TTC549 (cell line): Measurements from ENCODE around the gene JOSD1.

ENCODE experiments used
- FAIRE-seq: peaks from 2 replicates; lab custom pipeline; 2012; peaks lifted over from hg19 to GRCh38; lab: Jason Lieb, UNC

Gene JOSD1

DNA sequence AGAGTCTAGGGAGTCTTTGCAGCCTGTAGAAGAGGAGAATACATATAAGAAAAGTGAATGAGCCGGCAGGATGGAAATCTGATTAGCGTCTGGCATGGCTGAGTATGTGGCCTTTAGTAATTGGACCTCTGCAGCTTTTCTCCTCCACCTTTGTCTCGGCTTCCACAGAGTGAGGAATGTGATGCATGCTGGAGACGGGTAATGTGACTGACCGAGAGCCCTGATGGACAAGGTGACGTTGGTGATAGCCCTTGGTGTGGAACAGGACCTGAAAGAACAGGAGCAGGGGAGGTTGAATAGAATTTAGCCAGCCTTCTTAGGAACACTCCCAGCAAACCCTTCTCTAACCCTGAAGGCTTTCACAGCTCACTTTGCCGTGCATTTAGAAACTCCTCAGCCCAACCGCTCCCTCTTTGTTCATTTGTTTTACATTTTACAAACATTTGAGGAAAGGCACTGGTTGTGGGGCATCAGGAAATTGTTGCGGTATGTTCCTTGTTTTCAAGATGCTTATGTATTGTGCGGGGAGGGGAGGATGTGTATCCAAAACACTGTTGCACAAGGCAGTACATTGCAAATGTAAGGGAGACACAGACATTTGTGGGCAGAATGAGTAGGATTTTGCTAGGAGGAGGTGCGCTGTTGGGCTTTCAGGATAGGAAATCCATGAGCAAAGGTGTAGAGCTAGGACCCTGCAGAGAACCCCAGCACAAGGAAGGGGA lies 11.9 kb upstream of the JOSD1 start:
- no peak for FAIRE-seq

DNA sequence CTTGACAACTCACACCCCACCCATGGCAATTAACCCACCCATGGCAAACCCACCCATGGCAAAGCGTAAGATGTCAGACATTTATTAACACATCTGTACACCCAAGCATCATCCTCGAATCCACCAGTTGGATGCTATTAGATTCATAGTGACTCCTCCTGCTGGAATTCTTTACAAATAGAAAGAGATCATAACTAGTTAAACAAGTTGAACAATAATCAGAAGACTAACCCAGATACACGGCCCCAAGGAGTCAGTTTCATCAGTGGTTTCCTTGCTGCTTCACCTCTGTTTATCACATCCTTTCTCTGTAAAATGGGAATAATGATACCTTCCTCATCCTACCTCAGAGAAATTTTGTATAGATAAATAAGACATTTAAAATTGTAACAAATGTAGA lies 10.1 kb upstream of the JOSD1 start:
- FAIRE-seq: no peak

- no peak for FAIRE-seq
These were observed 9.6 kb upstream of the JOSD1 start for GRCh38 chr22:38710351-38710750.

DNA sequence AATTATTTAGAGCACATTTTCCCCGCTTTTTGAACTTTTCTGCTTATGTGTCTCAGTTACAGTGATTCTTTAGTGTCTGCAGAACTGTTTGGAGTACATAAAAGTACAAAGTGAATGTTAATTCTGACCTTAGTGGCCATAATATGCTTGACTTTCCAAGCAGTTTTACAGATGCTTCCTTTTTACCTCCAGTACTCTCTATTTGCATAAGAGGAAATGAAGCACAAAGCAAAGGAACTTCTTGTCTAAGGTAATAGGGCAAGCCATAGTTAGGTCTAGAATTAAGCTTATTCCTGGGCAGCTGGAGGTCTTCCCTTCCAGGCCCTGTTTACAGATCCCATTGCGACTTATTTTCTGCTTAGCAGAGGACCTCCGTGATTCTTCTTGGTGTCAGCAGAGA lies 8.6 kb upstream of the JOSD1 start:
- no peak for FAIRE-seq

DNA sequence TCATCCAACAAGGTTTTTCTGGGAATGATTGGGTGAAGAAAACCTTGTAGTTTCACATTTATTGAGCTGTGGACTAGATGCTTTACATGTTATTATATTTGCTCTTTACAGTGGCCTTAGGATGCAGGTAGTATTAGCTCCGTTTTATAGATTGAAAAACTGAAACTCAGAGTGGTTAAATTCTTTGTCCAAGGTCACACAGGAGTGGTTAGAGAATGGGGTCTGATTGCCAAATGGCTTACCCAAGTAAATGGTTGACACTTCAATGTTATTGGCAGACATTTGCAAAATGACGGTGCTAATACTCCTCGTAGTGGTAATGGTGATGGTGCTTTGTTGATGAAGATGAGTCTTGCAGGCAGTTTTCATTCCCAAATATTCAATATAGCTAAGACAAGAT lies 7.2 kb upstream of the JOSD1 start:
- FAIRE-seq: no peak

GRCh38 chr22:38707346-38707745 lies 6.6 kb upstream of the JOSD1 start:
- FAIRE-seq: no peak

DNA sequence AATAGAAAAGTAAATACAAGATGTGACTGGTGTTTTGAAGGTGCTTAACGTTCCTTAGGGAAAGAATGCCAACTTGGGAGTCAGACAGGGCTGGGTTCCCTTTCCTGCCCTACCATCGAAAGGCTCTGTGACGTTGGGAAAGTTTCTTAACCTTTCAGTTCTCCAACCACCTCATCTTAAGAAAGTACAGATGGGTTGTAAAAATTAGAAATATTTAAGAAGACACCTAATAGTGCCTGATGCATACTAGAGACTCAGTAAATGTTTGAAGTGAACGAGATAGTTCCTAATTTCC lies 6.1 kb upstream of the JOSD1 start:
- FAIRE-seq: no peak

DNA sequence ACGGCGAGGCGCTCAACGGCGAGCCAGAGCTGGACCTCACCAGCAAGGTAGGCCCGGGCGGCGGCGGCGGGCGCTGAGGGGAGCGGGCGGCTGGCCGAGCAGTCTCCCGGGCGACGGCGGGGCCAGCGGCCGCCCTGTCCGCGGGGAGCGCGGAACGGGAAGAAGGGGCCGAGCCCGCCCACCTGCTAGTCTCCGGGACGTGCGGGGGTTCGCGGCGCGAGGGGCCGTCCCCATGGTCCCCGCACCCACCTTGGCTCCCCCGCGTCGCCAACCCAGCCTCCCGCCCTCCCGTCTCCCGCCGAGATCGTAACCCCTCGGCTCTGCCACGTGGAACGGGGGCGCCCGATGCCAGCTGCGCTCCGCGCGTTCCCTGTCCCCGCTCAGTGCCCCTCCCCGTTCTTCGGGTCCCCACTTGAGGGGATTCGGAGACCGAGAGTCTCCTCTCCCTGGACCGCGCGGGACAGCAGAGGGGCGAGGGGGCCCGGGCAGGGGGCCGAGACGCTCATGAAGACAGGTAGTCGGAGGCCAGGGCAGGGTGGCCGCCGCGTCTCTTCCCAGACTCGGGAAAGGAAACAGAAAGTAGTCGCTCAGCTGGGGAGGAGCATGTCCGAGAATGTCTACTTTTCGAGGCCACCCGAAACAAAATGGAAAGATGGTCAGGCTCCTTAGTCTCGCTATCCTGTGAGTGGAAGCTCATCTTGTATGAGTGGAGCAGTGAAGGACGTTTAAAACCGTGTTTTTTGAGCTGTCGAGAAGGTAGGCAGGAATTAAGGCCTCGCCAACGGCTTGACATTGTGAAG lies 5.6 kb upstream of the JOSD1 start:
- no peak for FAIRE-seq

DNA sequence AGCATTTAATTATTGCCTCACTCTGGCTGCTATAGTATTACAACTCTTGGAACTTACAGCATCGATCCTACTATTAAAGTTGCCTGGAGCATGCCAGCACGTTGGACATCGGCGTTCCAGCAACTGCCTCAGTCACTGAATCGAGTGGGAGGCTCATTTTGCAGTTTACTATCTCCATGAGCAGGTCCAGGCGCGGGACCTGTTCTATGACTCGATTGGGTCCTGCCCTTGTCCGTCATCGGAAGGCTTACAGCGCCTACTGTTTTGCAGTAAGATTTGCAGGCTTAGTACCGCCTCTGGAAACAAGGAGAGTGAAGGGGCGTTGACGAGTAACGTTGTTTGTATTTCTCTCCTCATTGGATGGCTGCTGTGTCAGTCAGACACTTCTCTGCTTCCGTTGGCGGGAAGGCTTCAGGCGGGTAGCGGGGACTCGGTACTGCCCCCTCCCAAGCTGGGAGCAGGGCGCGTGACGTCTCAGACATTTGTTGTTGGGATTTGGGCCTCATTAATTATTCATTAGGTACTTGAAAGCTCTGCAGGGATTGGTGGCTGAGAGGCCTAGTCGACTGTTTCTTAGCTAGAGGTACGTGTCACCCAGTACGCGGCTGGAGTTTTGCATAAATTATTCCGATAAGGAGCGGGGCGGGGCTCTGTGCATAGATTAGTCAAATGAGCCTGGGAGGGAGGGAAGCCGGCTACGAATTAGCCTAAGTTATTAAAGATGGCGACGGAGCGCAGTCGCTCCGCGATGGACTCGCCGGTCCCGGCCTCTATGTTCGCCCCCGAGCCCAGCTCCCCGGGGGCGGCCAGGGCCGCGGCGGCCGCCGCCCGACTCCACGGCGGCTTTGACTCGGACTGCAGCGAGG lies 4.7 kb upstream of the JOSD1 start, which contains the start of gene GTPBP1:
TSS of gene GTPBP1 (plus strand) at position 710 of the 866 bp plus-strand sequence. CDS start at position 722, 12 bp downstream.
- FAIRE-seq: peak; percentile 99

- no peak for FAIRE-seq
These were observed 4.0 kb upstream of the JOSD1 start for GRCh38 chr22:38704654-38705234.

- FAIRE-seq: no peak
These were observed 414 bp downstream of the JOSD1 start for GRCh38 chr22:38700270-38700788.

- FAIRE-seq: no peak
These were observed 959 bp downstream of the JOSD1 start for GRCh38 chr22:38699784-38700183.

DNA sequence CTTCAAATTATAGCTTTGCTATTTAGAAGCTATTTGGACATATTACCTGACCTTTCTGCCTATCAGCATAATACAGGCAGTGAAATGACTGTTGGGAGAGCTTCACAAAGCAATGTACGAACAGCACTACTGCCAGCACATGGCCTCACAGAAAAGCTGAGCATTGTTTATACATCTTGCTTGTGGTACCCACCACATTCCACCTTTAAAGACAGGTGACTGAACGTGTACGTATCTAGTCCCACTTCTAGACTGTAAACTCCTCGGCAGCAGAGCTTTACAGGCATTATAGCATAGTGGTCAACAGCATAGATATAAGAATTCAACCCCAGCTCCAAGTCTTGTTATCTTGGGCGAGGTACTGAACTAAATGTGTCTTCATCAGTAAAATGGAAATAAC lies 1.6 kb downstream of the JOSD1 start:
- FAIRE-seq: no peak

DNA sequence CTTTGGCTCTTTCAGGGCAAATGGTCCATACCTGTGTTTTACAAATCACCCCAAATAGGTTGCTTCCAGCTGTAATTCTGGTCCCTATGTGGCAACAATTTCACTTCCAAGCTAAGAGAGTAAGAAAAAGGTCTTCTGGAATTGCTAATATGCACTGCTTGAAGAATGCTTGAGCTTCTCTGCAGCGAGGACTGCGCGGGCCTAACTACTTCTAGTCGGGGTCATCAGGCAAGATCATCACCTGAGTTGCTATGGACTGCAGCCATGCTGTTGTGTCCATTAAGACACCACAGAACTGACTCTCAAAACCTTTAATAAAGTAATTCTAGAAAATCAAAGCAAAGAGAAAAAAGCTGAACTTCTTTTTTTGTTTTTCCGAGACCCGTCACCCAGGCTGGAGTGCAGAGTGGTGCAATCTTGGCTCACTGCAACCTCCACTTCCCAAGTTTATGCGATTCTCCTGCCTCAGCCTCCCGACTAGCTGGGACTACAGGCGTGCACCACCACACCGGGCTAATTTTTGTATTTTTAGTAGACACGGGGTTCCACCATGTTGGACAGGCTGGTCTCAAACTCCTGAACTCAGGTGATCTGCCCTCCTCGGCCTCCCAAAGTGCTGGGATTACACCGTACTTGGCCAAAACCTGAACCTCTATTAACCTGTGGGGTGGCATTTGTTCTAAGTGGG lies 2.2 kb downstream of the JOSD1 start:
- FAIRE-seq: no peak

GRCh38 chr22:38697425-38698089 lies 3.2 kb downstream of the JOSD1 start:
- no peak for FAIRE-seq

DNA sequence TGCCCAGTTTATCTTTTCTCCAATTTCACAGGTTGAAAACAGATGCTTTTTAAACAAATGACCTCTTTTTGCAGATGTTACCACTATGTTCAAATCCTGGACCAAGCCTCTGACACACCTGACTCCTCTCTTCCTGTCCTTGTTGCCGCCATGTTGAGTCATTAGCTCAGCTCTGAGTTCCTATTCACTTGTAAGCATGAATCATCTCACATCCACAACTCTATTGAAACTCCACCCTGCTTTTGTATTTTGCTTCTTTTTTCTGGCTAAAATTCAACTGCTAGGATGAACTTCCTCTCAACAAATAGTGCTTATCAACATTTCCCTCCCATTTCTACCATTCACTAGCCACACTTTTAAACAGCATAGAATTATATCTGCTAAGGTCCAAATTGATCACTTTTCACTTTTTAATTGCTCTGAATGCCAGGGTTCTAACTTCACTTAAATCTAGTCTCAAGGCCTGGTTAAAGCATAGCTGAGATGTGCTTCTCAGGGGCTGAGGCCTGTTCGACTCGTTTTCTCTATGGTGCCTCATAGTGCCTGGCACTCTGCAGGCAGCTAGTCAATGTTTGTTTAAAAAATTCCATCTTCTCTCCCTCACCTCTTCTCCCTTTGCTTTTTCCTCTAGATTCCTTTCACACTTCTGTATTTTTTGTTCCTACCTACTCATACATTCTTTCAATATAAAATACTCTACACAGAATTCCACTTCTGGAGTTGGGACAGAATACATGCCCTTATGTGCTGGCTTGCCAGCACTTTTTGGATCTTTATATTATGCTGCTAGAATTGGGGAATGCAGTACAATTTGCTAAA lies 3.9 kb downstream of the JOSD1 start:
- FAIRE-seq: no peak

- no peak for FAIRE-seq
These were observed 5.8 kb downstream of the JOSD1 start for GRCh38 chr22:38694940-38695339.

GRCh38 chr22:38694049-38694448 lies 6.7 kb downstream of the JOSD1 start:
- FAIRE-seq: no peak

GRCh38 chr22:38689651-38690050 lies 11.1 kb downstream of the JOSD1 start:
- no peak for FAIRE-seq

GRCh38 chr22:38685761-38686160 lies 15.0 kb downstream of the JOSD1 start:
- no peak for FAIRE-seq
